CMK (cell line): Measurements from ENCODE around the gene AK2.

ENCODE experiments used
- DNase-seq: peaks from one replicate; pipeline ENCODE4 v3.0.0-alpha.2; 2010; ENCODE audit warnings: low read depth

AK2 gene

DNA sequence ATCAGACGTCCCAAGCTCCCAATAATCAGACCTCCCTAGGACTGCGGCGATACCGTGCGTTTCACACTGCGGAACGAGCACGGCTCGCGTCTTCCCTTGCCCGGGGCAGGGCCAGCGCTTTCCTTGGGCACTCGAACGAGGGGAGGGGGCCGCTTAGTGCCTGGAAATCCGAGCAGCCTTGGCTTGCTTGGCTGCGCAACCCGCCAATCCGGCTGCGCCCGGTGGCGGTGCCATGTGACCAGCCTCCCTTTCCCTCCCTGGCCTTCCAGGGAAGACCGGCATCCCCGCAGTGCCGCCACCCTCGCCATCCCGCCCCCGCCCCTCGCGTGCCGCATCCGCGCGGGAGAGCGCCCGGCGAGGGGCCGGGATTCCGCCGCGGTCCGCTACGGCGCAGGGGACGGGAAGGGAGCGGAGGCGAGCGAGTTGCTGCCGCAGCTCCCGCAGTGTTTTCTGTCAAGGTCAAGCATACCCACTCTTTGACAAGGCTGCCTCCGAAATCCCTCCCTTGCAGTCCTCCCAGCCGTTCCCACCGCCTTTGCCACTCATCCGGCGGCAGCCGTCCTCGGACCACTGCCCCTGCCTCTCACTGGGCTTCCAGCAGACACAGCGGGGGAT, 63.8 kb downstream of the AK2 start:
- no peak for DNase-seq

DNA sequence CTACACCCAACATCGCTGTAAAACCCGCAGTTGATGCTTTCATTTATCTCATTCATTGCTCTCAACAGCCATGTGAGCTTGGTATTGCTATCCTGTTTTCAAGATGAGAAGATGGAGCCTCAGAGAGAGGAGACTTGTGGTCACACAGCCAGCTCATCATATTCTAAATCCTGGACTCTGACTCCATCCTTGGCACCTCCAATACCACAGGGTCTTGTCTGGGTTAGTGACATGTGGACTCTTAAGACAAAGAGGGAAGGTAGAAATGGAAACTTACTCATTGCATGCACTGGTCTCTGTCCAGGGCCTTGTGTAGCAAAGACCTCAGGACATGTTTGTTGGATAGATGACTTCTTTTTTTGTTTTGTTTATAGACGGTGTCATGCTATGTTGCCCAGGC, 65.1 kb downstream of the AK2 start:
- DNase-seq, result no peak

DNA sequence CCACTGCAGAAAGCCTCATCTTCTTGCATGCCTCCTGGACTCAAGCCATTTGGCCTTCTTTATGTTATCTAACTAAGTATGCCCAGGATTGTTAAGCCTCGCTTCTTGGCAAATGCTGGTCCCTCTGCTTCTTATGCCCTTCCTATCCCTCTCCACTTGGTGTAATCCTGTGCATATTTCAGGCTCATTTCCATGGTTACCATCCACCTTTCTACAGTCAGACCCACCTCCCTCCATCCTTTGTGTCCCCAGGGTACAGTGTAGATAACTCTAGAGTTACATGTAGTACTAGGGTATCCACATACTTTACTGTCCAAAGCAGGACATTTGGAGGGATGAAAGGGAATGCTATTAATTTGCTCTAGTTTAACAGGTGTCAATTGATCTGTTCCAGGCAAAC, 65.5 kb downstream of the AK2 start:
- DNase-seq, result no peak

DNA sequence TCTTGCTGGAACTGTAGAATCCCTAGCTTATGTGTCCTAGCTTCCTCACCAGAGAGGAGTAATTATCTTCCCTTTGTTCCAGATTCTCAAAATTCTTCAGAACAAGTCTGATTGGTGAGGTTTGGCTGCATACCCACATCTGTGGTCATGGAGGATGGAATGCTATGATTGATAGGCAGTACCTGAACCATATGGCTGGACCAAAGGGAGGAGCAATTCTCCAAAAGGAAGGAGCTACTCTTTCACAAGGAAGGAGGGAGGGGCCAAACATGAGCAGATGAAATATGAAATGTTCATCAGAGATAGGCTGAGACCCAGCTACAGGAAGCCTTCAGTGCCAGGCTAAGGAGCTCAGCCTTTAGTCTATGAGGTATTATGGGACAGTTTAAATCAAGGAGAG, 67.1 kb downstream of the AK2 start:
- DNase-seq, result no peak

DNA sequence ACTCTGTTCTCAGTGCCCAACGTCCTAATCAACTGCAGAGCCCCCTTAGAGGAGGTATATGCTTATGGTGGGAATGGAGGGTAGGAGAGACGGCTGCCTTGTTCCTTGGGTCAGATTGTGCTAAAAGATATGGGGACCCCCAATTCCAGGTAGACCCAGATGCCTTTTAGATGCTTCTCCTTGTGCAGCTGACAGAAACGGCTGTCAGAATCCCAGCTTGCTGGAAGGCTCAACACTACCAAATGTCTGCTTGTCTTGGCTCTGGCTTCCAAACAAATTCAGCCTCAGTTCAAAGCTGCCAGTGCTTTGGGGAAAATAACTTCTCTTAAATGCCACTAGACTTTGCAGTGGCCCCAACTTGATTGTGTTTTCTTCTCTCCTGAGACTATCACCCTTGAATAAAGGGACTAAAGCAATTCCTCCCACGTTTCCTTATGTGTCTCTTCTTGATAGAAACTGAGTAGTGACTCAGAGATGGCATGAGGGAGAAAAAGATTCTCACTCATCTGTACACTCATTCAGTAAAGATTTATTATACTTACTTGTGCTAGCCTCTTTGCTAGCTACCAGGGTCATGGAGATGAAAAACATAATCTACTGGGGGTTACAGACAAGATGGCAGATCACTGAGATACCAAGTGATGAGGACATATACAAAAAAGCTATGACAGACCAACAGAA, 68.7 kb downstream of the AK2 start:
- DNase-seq, result no peak

DNA sequence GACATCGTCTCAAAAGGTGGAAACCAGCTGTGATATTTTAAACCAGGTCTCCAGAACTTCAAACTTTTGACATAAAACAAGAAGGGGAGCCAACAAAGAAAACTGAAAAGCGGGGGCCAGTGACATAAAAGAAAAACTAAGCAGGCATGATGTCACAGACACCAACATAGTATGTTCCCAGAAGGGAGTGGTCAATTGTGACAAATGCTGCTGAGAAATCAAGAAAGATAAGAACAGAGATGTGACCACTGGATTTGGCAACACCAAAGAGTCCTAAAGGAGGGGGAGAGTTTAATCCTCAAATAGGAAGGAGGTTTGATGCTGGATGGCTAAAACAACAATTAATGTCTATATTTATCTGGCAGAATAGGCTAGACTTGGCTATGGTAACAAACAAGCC, 69.8 kb downstream of the AK2 start:
- DNase-seq, result no peak

DNA sequence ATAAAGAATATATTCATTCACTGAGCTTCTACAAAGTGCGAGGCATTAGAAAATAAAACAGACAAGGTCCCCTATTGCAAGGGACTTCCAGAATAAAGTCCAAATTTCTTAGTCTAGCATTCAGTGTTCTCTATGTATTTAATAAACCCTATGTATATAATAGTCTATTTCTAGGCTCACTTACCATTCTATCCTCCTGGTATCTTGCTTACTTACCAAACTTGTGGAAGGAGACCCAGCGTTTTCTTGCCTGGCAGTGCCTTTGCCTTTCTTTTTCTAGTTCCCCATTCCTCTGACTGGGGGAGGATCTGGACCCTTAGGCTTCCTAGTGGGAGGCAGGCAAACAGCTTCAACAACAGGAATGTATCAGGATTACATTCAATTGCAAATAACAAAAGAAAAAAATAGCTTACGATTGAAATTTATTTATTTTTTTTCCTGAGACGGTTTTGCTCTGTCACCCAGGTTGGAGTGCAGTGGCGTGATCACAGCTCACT, 71.4 kb downstream of the AK2 start:
- no peak for DNase-seq

DNA sequence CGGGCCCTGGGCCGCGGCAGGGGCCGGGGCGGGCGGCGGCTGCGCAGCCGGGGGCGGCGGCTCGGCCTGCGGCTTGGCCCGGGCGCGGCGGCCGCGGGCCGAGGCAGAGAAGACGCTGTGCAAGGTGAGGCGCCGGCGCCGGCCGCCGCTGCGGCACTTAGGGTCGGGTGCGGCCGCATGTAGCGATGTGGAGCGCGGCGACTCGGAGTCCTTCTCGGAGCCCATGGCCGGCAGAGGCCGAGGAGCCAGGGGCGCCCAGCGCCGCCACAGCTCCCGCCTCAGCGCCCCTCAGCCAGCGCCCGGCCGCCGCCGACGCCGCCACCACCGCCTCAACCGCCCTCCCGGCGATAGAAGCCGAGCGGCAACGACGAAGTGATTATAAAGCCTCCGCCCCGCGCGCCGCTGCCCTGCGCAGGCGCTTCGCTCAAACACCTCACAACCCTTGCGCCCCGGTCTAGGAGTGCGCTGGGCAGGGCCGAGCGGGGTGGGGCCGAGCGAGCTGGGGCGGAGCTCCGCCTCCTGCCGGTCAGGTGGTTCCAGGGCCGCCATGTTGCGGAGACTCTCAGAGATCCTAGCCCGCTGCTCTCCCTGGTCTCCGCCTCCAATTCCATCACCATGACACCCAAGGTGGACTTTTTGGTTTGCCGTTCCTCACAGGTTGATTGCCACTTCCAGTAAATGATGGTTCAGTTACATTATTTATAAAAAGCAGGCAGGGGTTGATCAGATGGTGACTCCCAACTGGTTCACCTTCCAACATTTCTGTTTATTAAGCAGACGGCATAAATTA, 72.0 kb downstream of the AK2 start, which contains the start of gene RNF19B:
Gene RNF19B (minus strand): TSS at position 349 of the 790 bp plus-strand sequence. CDS start 124 bp downstream, at position 225.
- peak; percentile 81 for DNase-seq

DNA sequence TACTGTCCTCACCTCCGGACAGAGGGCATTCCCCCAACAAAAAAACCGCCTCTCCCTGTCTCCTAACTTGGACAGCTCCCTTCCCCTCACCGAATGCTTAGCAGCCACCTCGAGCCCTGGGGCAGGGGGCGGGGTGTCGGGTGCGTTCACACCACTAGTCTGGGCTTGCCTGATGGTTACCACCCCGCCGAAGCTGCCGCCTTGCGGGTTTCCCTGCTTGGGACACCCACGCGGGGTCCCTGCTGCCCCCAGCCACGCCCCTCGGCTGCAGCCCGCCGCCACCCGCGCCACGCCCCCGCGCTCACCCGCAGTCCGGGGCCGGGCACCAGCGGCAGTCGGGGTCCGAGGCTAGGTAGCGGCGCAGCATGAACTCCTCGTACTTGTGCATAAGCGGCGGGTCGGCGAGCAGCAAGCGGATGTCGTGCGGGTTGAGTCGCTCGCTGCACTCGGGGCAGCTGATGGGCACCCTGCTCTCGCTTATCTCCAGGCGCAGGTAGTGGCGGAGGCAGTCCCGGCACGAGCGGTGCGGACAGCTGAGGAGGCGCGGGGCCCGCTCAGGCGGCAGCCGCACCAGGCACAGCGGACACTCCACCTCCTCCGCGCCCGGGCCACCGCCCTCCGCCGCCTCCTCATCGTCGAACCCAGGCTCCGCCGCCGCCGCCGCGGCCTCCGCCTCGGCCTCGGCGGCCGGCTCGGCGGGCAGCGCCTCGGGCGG, 72.8 kb downstream of the AK2 start:
- peak; percentile 56 for DNase-seq

DNA sequence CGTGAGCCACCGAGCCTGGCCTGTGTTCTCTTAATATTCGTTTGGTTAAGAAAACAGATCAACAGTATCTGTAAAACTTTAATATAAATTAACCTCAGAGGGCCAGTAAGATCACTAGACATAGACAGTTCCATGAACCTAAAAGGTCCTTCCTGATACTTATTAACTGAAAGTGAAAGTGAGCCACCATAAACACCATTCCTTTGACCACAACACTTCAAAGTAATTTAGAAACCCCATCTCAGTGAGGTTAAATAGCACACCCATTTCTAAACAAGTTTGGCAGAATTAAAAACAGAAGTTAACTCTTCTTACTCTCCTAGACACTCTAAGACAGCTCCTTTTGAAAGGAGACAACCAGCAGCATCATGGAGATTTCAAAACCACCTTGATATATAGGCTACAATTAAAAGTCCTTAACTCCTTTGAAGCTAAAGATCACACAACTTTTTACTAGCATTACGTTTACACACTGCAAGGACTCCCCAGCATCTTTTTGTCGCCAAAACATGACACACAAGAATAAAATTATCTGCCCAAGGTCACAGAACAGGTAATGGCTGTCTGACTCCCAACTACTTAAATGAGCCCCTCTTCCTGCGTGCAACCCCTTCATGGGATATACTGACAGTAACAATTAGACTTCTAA, 74.3 kb downstream of the AK2 start:
- no peak for DNase-seq

DNA sequence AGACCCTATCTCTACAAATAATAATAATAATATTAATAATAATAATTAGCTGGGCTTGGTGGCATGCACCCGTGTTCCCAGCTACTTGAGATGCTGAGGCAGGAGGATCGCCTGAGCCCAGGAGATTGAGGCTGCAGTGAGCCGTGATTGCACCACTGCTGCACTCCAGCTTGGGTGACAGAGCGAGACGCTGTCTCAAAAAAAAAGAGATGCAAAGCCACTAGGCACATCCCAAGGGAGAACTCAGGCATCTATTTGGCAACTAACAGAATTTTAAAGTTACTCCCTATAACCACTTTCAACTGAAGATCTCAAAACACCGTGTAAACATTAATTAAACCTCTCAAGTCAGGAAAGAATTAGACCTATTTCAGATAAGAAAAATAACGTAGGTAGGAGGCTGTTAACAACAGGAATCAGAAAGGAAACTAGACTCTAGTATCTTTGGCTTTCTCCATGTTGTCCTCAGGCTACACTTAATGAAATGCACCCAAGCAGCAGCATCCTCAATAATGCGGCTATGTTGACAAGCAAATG, 75.8 kb downstream of the AK2 start:
- DNase-seq, result no peak

DNA sequence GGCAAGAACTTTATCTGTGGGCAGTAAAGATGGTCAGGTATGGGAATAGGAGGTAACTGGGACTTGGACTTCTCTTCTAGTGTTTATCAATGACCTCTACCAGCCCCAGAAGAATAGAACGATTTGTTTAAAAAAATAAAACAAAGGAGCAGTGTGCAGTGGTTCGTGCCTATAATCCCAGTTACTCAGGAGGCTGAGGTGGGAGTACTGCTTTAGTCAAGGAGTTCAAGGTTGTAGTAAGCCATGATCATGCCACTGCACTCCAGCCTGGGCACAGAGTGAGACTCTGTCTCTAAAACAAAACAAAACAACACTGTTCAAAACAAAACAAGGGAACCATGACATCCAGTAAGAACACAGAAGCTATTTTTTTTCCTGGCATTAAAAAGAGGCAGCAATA, 76.3 kb downstream of the AK2 start:
- DNase-seq, result no peak

DNA sequence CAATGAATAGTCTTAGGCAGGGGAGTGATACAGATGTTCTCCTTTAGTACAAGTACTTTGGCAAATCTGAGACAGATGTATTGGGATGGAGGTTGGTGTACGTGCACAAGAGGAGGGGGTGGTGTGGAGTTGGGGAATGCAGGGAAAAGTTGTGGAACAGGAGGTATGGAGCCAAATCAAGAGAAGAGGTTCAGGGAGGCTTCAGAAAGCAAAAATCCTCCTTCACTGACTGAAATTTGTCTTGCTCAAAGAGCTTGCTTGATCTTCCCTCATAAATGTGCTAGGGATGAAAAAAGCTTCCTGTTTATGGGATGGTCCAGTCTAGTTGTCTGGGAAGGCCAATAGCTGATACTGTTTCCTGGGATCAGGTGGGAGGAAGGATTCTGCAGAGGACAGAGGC, 77.9 kb downstream of the AK2 start:
- no peak for DNase-seq
